AG10803 (cell line): ENCODE measurements around the gene UNK.
A peak's percentile ranks its signal among the peaks of the same experiment; 100 is the strongest.
"Not testable (repeated sequence)": the region's sequence is repeated elsewhere in the genome, so short reads cannot be mapped to it uniquely, and the experiment has no call there.

Experiments
- DNase-seq: peaks from one replicate; pipeline ENCODE4 v3.0.0; 2010; ENCODE audit warnings: low read depth
- H3K4me3 ChIP-seq: 2 replicates; pipeline ENCODE4 v1.5.1; 2011; ENCODE audit warnings: mild to moderate bottlenecking, low read length, control low read depth
- TF ChIP-seq, protein P1 (sequence below): conservative IDR thresholded peaks from 2 replicates; pipeline ENCODE4 v1.5.1; 2011; ENCODE audit warnings: mild to moderate bottlenecking, low read length, control low read depth, inconsistent platforms

Gene UNK

DNA sequence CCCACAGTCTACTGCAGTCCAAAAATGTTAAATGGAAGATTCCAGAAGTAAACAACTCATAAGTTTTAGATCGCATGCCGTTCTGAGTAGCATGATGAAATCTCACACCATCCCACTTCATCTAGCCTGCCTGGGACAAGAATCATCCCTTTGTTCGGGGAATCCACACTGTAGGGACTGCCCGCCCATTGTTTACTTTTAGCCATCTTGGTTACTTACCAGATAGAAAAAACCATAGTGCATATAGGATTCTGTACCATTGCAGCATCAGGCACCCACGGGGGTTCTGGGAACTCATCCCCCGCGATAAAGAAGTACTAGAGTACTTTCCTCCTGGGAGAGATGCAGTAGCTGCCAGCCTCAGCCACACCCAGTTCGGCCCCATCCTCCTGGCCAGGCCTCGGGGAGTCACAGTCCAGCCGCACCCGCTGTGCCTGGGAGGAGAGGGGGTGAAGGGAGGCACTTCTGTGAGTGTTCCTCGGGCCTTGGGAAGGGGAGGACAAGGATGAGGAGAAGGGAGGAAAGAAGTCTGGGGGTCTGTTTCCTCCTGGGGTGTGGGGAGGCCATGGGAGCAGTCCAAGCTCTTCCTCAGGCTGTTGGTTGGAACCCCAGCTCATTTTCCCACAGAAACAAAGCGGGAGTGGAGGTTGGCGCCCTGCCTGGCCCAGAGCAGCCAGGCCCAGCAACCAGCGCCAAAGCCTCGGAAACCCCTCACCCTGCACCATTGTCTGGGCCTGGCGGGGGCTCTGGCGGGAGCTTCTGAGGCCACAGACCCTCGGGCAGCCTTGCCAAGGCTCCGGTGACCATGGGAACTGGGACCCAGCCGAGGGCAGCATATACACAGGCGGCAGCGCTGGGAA is 84.9 kb downstream of the UNK start:
- H3K4me3 ChIP-seq: peak overlapping the region; percentile 29
- TF ChIP-seq, protein P1, sequence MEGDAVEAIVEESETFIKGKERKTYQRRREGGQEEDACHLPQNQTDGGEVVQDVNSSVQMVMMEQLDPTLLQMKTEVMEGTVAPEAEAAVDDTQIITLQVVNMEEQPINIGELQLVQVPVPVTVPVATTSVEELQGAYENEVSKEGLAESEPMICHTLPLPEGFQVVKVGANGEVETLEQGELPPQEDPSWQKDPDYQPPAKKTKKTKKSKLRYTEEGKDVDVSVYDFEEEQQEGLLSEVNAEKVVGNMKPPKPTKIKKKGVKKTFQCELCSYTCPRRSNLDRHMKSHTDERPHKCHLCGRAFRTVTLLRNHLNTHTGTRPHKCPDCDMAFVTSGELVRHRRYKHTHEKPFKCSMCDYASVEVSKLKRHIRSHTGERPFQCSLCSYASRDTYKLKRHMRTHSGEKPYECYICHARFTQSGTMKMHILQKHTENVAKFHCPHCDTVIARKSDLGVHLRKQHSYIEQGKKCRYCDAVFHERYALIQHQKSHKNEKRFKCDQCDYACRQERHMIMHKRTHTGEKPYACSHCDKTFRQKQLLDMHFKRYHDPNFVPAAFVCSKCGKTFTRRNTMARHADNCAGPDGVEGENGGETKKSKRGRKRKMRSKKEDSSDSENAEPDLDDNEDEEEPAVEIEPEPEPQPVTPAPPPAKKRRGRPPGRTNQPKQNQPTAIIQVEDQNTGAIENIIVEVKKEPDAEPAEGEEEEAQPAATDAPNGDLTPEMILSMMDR: no peak
- DNase-seq: peak; percentile 84

DNA sequence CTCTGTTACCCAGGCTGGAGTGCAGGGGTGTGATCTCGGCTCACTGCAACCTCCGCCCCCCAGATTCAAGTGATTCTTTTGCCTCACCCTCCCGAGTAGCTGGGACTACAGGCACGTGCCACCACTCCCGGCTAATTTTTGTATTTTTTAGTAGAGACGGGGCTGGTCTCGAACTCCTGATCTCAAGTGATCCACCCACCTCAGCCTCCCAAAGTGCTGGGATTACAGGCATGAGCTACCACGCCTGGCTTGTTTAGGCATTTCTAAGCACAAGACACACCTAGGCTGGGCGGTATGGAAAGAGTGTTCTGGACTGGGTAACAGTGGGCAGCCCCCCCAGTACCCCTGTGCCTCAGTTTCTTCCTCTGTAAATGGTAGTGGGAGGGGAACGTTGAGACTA is 85.6 kb downstream of the UNK start:
- DNase-seq: not testable (repeated sequence)
- H3K4me3 ChIP-seq: peak overlapping the region; percentile 29

DNA sequence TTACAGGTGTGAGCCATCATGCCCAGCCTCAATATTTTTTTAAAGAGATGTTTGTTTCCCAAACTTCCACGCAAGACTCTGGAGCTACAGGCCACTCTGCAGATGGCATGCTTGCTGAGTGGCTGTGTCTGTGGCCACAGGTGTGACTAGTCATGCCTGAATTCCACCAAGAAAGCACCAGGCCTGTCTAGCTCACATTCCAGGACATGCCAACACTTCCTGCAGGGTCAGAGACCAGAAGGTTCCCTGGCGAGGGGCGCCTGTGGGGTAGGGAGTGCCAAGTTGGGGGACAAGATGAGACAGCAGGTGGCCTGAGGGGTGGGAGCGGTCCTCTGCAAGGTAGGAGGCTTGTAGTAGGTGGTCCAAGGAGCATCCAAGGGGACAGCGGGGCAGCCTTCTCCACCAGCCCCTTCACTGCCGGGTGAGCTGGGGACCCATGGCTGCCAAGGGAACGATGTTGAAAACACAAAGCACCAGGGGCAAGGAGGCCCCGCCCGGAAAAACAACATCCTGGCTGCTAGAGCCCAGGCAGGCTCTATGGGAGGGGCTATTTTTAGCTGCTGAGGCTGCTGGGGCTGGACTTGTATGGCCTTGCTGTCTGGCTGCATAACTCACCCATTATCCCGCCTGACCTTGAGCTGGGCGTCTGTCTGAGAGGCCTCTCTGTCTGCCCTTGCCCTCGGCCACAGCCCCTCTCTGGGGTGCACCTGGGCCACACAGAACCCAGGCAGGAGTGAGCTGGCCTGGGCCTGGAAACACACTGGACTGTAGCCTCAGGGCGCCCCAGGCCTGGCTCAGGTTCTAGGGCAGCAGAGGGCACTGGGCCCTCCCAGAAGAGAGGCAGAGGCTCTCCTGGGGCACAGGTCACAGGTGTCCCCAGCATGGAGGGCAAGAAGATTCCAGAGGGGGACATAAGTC is 88.1 kb downstream of the UNK start:
- DNase-seq: peak; percentile 82
- H3K4me3 ChIP-seq: no peak overlapping the region
- TF ChIP-seq, protein P1: no peak

- TF ChIP-seq, protein P1: no peak
- H3K4me3 ChIP-seq: no peak overlapping the region
- DNase-seq: no peak
Measured at GRCh38 chr17:75873587-75874322, 89.1 kb downstream of the UNK start.

DNA sequence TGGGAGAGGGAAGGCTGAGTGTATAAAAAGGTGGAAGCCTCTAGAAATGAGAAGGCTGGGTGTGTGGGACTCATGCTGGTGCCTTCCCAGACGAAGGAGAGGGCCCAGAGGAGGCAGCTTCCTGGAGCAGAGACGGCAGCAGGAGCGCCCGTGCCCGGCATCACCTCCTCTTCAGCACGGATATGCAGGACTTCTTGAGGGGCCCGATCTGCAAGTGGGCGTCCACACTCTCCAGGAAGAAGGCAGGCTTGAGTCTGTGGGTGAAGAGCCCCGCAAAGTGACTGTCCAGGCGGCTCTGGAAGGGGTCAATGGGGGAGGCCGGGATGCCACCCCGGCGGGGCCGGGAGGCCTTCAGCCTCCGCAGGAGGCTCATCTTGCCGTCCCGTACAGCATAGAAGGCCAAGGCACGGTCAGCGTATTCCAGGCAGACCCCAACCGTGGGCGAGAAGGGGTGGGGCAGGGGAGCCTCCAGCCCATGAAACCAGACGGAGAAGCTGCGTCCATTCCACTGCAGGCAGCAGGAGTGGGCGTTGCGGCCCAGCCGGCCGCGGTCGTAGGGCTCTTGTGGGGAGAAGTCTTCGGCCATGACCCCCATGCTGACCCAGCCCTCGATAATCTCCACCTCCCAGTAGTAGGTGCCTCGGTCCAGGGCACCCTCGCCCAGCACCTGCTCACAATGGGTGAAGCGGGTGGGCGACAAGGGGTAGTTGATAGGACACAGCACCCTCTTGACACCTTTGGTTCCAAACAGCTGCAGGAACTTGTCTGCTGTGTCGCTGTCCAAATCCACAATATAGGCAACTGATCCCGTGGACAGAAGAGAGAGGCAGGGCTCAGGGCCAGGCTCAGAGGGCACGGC is 89.9 kb downstream of the UNK start:
- TF ChIP-seq, protein P1: no peak
- no peak overlapping the region for H3K4me3 ChIP-seq
- no peak for DNase-seq
